OCI-M1 (cell line): ENCODE results near the gene FAH.
A peak's percentile ranks its signal among the peaks of the same experiment; 100 is the strongest.

Experiments
- DNase-seq: peaks from one replicate; lab custom pipeline; 2025; lab: John Stamatoyannopoulos, UW

Gene FAH

DNA sequence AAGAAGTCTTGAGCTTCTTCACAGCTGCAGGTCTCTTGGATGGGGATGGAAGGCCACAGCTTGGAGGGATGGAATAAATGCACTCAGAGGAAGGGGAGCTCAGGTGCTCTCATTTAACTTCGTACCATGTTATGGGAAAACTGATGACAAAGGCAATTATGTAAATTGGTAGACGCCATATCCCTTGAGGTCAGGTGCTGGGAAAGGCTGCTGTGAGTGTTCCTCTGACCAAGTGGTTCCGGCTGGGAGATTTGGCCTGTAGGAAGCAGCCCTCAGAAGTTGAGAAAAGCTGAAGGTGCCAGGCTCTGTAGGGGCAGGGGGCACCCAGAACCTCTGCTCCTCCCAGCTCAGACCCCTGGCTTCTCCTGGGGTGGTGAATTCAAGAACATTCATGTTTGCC lies 47.1 kb downstream of the FAH start:
- no peak for DNase-seq

DNA sequence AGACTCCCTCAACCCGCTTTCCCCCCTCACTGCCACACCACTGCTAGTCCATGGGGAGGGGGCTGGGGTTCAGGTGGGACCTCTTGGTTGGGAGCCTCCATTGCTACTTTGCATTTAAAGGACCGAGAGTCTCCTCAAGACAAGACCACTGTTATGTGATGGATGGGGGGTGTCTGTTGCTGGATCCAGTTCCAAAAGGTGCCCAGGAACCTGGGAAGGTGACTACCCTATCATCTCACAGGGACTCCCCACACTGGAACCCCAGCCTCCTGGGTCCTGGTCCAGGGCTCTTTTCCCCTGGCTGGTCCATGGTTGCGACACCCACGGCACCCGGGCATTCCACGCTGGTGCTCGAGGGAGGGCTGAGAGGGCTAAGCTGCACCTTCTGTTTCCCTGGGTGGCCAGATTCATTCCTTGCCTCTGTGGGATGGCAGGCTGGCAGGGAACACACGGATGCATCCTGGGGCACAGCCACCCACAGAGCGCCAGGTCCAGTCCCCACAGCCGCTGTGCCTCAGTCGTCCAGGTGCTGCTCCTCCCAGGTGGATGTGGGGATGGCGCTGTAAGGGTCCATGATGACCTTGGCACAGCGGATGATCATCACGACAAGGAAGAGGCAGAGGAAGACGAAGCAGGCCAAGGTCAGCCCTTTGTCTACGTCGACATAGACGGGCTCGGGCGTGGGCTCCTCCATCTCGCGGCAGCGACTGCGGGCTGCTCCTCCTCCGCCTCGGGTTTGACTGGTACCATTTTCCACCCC lies 48.6 kb downstream of the FAH start:
- no peak for DNase-seq

DNA sequence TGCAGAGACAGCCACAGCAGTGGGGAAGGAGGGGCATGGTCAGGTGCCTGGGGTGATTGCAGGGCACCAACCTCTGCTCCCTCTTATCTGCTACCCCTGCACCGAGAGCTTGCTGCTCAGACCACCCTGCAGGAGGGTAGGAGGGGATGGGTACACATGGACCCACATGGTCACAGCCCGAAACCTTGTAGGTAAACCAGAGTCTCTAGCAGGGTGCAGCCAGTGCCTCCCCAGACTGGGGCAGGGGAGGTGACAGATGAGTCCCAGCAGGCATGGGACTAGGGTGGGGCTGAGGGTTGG lies 49.2 kb downstream of the FAH start:
- DNase-seq: no peak

DNA sequence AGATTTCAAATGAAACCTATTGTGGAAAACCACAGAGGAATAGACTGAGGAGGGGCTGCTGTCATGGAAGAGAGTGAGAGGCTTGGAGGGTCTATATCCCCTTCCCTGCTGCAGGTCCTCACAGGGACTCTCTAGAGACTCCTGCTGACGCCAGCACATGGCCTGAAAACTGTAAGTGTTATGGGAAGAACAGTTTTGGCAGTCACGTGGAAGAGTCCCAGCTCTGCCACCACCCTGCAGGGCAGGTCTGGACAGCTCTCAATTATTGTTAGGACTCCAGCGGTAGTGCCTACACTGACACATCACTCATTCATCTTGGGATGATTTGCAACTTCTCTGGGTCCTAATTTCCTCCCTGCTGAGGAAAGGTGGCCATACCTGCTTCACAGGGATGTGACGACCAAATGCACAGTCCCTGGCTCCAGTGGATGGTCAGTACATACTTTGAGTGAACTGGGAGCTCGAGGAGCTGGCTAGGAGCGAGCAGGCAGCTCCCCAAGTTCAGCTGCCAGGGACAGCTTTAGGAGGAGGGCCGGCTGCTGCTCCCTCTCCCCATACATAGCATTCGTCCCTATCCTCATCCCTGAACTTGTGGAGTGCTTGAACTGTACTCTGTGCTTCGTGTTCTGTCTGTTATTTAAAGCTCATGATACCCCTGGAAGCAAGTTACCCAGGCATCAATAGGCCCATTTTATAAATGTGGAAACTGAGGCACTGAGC lies 50.0 kb downstream of the FAH start:
- DNase-seq: no peak

DNA sequence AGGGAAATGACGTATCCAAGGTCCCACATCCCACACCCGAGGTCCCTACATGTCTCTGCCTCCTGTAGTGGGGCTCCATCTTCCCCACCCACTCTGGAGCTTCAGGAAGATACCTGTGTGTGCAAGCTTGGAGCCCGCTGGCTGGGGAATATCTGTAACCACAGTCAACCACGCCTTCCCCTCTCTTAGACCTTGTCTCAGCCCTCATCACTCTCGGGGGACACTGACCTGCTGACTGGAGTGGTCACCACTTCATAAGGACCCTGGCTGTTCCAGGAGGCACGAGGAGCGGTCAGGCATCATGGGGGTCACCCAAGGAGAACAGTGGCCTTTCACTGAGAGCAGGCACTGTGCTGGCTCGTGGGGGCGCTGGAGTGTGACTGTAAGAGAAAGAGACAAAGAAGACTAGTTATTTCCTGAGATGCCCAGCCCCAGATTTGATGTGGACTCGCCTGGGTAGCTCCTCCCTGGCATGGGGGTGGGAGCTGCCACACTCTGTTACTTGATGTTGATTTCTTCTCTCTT lies 50.6 kb downstream of the FAH start:
- no peak for DNase-seq

DNA sequence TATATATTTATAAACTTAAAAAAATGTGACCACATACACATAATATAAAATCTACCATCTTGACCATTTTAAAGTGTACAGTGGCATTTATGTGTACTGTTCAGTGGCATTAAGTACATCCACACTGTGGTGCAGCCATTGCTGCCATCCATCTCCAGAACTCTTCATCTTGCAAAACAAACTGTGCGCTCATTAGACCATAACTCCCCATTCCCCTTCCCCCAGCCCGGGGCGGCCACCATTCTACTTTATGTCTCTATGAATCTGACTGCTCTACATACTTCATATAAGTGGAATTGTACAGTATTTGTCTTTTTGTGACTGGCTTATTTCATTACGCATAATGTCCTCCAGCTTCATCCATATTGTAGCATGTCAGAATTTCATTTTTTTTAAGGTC lies 51.4 kb downstream of the FAH start:
- no peak for DNase-seq

DNA sequence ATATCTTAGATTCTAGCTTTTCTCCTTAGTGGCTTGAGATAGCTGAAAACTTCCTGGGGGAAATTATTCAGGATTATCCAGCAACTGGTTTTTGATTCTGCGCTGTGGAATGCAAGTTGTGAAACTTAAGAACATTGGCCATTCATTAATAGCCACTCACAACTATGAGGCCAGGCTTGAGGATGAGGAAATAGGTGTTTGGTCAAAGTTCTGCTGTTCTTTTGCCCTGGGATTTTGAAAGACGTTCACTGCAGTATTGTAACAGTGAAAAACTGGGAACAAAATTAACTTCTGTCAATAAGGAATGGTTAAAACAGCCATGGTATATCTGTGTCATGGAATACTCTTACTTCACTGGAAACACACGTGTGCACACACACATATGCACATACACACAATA lies 55.1 kb downstream of the FAH start:
- no peak for DNase-seq

DNA sequence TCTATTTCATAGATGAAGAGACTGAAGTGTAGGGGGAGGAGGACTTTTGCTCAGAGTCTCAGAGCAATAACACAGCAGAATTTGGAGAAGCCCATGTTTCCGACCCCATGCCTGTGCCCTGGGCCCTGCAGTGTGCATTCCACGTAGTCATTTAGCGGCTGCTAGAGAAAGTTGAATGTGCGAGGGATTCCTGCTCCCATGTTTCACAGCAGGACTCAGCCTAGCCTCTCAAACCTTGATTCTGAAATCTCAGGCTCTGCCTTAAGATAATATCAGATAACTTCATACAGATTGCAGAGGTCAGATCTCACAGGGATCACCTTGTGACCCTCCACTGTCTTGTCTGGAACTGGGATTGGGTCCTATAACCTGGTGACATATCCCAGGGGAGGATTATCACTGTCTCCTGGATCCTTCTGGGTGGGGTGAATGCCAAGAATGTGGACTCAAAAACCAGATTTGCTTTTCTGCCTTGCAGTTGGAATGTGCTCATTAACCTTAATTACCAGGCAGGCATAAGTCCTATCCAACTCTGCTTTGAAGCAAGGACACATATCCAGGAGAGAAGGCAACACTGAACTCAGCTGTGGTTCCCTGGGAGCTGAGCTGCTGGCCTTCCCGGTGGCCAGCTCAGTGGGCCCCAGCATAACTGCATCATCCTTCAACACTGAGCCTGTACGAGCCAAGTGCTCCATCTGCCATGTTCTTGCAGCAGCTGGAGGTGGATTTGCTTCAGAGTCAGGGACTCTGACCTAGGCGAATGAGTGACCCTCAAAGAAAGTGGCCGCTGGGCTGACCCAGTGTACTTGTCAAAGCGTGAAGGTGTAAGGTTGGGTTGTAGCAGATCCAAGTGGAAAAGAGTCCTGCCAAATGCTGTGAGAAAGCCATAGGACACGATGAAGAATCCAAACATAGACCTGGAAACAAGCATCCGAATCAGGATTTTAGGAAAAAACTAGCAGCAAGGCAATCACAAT lies 56.2 kb downstream of the FAH start:
- DNase-seq: no peak

DNA sequence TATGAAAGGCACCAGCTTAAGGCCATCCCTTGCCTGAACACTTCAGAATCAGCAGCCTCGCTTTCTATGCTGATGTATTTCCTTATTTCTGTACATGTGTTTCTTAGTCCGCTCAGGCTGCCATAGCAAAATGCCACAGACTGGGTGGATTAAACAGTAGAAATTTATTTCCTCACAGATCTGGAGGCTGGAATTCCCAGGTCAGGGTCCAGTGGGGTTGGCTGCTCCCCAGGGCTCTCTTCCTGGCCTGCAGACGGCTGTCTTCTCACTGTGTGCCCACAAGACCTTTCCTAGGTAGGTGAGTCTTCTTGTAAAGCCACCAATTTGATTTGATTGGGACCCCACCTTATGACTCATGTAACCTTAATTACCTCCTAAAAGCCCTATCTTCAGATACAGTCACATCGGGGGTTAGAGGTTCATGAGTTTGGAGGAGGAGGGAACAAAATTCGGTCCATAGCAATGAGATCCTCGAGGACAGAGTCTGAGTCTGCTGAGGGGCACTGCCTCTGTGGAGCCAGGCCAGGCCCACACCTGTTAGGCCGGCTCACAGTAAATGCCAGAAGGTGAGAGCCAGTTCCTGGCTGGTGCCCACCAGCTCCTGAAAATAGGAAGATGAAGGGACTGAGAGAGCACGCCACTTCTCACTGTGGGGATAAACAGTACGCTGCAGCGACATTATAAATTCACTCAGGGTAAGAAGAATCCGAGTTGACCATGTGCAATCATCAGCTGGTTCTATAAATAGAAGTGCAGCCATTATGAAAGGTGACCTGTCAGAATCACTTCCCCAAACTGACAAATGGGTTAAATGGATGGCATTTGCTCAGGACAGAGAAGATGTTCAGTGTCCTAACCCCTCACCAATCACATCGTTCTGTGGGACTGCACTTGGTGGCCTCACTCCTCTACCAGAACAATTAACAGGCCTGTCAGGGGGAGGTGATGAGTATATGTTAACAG lies 58.1 kb downstream of the FAH start:
- DNase-seq: peak; percentile 17

DNA sequence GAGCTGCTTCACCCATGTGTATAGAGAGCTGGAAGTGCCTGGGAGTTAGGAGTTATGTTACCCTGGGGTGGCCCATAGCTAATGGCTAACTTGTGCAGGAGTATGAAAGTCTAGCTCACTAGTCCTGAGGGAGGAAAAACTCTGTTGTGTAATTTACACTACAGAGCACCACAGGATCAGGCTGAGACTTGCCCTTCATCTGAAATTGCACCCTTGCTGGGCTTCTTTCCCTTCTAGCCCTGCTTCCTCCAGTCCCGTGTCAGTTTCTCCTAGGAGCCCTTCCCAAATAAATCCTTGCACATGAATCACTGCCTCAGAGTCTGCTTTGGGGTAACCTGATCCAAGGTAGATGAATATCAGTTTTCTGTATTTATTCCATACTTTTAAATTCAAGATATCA lies 59.2 kb downstream of the FAH start:
- DNase-seq: no peak

DNA sequence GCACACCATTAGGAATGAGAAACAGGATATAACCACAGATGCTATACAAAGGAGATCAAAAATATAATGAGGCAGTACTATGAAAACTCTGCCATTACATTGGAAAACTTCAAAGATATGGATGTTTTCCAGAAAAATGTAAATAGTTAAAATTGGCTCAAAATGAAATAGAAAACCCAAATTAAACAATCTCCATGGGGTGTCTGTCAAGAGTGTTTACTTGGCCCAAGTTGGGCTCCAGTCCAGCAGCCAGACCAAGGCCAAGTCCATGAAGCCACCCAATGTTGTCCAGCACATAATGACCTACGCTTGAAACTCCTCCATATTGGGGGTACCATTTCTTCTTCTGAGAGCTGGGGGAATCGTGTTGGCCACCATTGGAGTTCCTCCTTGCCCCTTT lies 62.1 kb downstream of the FAH start:
- DNase-seq: no peak

DNA sequence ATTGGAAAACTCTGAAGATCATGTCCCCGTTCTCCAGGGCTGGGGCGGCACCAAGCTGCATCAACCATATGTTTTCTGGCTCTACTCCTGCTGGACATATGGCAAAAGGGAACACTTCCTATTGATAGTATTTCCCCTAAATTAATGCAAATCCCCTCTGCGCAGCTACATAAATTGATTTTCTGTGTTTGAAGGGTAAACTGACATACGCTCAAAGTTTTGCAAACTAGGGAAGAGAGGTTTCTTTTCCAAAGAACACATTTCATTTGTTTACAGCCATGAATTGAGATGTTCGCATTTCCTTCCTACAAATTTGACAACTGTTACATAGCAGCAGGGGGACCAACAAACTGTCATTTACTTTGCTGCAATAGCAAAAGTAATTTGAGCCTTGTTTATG lies 63.3 kb downstream of the FAH start:
- DNase-seq: no peak

DNA sequence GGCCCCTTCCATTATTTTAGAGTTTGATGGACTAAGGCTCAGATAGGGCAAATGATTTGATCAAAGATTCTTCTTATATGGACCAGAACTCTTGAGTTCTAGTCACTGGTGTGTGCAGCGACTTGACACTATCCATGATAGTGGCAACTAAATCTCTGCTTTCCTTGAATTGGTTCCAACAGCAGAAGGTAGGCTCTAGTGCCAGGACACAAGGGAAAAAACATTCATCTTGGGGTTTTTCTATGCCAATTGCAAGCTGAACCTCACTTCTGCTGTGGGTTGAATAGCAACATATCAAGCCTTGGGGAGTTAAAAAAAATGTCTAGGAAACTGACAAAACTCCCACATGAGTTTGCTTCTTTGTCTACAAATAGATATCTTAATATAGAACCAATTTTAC lies 64.1 kb downstream of the FAH start:
- DNase-seq: no peak

DNA sequence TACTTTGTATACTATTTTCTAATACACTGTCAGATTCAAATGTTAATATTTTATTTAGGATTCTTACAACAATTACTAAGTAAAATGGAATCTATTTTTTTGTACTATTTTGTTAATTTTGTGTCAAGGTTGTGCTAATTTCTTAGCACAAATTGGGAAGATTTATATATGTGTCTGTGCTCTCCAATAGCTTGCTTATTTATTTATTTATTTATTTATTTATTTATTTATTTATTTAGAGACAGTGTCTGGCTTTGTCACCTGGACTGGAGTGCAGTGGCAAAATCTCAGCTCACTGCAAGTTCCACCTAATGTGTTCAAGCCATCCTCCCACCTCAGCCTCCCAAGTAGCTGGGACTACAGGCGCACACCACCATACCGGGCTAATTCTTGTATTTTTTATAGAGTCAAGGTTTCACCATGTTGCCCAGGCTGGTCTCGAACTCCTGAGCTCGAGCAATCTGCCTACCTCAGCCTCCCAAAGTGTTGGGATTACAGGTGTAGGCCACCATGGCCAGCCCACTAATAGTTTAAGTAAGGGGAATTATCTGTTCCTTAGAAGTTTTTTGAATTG lies 64.6 kb downstream of the FAH start:
- no peak for DNase-seq

DNA sequence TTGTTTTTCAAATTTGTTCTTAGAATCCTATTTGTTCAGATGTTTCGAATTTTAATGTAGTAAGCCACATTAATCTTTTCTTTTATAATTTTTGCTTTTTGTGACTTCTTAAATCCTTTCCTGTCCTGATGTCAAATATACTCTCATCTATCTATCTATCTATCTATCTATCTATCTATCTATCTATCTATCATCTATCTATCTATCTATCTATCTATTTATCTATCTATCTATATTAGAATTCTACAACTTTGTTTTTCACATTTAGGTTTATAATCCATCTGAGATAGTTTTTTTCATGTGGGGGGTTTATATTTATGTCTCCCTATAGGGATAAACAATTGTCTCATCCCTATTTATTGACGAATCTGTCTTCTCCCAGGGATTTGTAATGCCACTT lies 67.2 kb downstream of the FAH start:
- no peak for DNase-seq

DNA sequence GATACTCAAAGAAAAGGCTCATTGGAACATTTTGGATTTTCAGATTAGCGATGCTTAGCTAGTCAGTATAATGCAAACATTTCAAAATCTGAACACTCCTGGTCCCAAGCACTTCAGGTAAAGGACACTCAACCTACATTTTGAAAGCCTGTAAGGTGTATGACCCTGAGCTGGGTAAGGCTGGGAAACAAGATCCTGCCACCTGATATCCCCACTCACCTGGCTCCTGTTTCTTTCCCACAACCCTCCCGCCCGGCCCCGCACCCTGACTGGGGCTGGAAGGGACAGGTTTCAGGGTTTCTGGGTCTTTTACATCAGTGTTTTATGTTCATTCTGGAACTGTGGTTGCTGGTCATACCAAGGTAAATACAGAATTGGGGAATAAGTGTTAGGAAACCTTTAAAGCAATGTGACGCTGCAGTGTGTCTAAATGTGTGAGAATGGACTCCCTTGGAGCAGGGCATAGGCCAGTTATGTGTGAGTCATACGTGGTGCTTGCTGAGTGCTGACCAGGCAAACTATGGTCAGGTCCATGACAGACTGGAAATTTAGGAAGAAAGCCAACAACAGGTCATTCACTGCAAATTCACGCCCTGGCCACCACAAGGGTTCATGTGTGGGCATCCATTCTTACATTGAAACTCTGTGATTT lies 76.3 kb downstream of the FAH start:
- DNase-seq: no peak

DNA sequence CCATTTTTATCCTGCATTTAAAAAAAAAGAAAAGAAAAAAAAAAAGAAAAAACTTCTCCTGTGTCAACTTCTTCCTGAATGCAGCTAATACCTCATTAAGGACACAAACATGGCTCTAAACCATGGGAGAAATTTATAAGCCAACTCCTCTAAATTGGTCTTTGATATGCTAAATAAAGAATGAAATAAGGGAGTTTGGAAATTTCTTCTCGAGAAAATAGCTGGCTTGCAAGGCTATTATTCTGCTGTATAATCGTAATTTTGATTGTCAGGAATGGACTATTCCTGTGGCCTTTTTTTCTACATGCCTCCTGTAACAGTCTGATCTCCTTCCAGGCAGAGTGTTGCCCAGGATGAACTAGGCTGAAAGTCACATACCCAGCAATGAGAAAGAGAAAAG lies 78.6 kb downstream of the FAH start:
- no peak for DNase-seq

DNA sequence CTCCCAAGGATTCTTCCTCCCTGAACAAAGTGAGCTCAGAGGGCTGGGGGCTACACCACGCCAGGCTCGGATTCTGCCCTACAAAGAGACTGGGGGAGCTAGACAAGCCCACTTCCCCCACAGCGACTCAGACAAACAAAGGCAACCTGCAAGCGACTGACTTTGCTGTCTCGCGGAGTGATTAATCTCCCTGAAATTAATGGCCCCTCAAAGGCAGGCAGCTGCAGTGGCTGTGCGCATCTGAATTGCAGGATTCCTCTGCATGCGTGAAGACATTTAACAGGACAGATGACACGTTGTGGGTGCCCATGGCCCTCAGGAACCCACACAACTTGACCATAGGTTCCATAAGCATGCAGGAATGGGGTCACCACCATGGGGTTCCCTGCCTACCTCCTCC lies 80.8 kb downstream of the FAH start:
- no peak for DNase-seq

DNA sequence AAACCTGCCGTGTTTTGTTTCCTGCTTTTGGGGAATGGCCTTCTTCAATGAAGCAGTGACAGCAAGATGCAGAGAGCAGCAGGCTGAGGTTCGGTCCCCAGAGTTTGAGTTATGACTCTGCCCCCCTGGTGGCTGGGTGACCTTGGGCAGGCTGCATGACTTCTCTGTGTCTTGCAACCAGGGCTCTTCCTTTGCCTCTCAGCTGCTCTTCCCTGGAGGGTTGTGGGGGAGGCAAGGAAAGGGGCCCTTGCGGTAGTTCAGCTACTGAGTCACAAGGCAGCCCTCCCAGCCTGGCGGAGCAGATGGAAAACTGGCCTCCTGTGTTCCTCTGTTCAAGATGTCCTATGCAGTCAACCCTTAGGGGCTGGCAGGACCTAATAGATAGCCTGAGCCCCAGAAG lies 82.1 kb downstream of the FAH start:
- peak; percentile 31 for DNase-seq
